ENCODE data around the gene SEMA6D.

Gene SEMA6D, protein sequence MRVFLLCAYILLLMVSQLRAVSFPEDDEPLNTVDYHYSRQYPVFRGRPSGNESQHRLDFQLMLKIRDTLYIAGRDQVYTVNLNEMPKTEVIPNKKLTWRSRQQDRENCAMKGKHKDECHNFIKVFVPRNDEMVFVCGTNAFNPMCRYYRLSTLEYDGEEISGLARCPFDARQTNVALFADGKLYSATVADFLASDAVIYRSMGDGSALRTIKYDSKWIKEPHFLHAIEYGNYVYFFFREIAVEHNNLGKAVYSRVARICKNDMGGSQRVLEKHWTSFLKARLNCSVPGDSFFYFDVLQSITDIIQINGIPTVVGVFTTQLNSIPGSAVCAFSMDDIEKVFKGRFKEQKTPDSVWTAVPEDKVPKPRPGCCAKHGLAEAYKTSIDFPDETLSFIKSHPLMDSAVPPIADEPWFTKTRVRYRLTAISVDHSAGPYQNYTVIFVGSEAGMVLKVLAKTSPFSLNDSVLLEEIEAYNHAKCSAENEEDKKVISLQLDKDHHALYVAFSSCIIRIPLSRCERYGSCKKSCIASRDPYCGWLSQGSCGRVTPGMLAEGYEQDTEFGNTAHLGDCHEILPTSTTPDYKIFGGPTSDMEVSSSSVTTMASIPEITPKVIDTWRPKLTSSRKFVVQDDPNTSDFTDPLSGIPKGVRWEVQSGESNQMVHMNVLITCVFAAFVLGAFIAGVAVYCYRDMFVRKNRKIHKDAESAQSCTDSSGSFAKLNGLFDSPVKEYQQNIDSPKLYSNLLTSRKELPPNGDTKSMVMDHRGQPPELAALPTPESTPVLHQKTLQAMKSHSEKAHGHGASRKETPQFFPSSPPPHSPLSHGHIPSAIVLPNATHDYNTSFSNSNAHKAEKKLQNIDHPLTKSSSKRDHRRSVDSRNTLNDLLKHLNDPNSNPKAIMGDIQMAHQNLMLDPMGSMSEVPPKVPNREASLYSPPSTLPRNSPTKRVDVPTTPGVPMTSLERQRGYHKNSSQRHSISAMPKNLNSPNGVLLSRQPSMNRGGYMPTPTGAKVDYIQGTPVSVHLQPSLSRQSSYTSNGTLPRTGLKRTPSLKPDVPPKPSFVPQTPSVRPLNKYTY

DNA sequence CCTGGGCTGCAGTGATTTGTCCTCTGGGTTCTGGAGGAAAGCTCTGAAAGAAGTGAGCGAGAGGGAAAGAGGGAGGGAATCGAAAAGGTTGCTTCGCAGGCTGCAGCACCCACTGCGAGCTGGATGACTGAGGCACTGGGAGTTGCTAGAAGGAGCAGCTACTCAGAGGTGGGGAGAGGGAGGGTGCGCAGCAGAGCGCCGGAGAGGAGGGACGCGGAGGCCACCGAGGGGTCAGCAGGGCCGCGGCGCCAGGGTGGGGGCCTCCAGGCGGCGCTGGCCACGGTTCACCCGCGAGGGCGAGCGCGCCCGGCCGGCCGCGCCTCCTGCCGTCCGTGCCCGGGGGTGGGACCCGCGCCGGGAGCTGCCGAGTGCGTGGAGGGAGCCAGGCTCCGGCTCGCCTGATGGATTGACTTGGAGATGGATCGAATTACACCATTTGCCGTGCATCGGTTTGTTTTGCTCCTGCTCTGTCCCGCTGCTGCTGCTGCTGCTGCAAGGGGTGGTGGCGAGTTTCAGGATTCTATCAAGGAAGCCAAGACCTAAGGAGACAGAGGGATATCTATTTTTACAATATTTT lies at the start of gene SEMA6D:
Gene SEMA6D (plus strand): TSS at position 470 of the 577 bp plus-strand sequence. CDS start 42,294 bp downstream, outside the sequence.
- FAIRE-seq, result no peak

DNA sequence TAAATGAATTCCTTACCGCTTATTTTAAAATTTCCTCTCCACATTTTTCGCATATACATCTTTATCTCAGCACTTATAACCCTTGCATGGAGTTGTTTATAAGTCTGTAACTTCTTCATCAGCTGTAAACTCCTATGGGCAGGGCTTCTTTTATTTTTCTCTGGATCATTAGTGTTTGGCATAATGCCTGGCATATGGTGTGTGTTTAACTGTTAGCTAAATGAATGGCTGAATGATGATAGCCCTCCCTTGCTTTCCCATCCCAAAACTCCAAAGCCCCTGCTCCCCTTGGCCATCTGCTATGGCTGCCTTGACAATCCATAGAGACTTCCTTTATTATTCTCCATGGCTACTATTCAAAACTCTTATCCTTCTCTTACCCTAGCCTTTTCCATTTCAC lies 48.1 kb upstream of the SEMA6D start:
- FAIRE-seq, result no peak

DNA sequence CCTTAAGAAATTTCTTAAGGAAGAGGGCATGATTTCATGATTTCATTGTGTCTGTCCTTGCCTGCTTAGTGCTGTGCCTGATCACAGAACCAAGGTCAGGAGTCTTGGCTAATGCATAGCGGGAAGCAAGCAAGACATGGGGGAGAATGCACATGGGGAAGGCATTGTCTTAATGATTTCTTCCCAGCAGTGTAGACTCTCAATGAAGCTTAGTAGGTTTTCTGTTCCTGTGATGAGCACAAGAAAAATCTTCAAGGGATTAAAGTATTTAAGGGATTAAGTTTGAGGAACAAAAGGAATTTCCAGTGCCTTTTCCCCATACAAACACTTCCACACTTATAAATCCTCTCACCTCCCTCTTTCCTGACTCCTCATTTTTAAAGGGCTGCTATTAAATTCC lies 46.9 kb upstream of the SEMA6D start:
- no peak for FAIRE-seq

DNA sequence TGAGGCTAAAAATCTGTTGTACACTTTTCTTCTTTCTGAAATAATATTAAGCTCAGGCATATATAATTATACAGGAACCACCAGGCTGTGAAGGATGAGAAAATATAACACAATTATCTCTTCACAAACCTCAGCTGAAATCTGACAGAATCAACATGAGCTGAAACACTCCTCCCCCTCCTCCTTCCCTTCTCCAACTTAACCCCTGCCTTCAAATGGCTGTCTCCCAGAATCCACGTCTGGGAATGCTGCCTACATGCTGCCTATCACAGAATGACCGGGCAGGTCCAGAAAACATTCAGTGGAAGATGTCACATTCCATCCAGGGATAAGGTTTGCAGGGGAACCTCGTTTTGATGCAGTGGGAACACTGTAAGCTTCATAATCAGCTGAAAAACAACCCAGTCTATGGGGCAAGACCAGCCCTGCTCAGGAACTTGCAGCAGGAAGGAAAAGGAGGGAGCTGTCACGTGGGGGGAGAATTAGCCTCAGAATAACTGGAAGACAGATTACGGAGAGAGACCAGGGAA lies 44.0 kb upstream of the SEMA6D start:
- no peak for FAIRE-seq

DNA sequence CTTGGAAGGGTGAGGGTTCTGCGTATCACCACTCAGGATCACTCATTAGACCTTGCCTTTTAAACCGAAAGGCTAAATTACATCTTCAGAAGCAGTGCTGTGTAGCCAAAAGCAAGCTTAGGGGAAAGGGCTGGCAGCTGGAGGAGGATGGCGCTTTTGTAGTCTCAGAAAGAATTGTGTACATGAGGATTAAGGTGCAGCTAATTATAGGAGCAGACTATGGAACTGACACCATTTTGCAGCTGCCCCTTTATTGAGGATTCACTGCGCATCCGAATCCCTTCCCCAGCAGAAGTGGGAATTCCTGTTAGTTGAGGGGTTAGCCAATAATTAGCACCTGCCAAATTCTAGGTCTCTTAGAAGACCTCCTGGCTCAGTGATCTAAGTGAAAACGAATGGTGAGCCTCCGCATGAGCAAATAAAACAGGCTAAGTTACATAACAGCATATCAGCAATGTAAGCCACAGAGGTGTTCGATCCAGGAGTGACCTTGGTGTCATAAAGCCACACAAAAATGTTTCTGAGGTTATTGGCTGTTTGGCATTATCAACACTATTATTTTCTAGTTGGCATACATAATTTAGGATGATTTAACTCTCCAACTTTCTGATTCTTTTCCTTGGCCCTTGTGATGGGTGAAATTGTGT lies 42.6 kb upstream of the SEMA6D start:
- no peak for FAIRE-seq

DNA sequence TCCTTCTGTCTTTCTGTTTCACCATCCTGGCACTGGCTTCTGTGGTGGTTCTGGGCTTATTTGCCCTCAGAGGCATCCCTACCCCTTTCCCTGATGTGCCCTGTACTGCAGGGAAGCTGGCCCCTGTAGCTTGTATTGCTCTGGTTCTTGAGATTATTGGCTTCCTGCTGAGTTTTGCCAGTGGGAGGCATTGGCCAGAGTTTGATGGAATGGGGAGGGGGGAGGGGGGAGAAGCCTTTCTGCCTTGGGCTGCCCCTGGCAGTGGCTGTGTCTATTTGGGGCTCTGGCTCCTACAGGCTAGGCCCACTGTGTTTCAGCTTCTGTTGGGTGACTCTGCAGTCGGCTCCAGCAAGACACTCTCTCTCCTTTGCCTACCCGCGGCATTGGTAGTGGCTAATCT lies 41.6 kb upstream of the SEMA6D start:
- FAIRE-seq, result no peak

DNA sequence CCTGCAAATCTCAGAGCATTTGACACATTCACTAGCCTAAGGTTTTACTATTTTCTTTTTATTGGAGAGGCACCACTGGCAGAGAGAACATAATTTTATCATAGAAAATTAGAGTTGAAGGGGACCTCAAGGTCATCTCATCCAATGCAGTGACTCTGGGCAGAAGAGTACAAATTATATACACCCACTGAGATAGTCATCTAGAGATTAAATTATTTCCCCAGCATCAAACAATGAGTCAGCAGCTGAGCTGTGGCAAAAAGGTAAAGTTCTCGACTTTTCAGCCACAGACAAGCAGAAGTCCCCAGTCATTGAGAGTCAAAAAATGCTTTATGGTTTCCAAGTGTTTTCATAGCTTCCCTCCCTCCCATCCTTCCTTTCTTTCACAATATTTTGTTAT lies 39.3 kb upstream of the SEMA6D start:
- FAIRE-seq, result no peak

DNA sequence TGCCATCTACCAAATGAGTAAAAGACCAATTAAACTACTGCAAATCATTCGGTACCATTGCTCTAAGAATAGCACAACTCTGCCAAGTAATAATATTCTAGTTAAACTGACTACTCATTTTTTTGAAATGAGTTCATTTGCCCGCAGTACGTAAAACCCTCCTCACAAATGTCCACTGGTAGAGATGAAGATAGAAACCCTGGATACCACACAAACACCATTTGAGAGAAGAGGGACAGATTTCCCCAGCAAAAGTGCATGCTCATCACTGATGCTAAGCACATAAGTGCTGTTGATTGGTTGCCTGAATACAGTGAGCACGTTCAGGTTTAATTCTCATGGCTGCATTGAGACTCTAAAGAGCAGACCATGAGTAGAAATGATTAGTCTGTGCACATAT lies 34.6 kb upstream of the SEMA6D start:
- no peak for FAIRE-seq

DNA sequence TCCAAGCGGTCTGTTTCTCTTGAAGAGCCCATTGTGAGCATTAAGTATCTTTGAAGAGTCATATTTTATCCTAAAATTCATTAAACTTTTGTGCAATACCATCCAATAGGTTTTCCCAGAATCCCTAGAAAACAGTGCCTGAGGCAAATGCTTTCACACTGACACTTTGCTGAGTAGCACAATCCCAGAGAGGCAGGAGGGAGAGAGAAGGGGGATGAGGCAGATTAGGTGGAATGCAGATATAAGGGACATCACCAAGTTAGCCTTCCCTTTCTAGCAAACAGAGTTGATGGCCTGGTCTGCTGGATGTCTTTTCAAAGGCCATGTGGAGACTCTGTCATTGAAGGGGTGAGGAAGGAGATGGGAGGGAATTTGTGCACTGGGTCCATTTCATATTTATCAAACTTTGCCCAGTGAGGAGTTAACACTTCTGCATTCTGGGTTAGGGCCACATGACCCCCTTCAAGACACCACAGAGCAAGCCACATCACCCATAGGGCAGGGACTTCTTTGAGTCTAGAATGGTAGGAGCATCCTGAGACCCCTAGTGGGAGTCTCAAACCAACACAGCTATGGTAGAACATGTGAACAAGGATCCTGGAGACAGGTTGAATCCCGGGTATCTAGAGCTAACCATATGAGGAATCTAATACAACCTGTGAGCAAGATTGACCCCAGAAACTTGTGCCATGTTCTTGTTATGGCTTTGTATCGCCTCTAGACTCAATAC lies 32.0 kb upstream of the SEMA6D start:
- FAIRE-seq, result no peak

DNA sequence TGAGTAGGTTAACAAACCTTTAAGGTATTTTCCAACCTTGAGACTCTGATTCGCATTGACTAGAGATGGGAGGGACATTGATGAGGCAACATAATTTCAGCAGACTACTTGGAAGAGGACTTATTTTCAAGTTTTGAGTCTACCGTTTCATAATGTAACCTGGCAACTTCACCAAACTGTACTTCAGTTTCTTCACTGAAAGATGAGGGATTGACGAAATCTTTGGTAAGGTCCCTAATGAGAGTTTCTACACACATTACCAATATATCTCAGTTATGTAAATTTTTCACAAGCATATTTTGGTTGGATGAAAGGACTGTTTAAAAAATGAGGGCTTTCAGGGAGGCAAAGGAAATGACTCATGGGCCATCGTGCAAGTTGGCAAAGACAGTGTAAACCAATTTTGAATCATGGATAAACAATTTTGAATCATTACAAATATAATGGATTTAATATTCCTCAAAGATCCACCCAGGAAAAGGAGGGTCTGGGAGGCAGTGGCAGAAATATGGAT lies 28.7 kb upstream of the SEMA6D start:
- no peak for FAIRE-seq

DNA sequence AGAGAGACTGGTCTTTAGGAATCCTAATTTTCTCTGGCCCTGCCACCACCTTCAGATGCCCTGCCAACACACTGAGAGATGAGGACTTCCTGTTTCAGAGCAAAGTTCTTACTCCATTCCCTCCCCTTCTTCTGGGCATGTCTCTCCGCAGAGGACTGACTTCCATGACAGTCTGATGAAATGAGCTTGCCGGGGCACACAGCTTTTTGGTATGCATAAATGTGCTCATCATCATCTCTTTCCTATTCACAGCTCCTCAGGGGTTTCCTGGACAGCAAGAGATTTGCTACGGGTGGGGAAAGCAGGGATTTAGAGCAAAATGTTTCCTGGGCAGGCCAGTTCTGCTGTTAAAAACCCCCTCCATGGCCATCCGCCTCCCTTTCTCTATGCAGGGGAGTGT lies 27.6 kb upstream of the SEMA6D start:
- FAIRE-seq, result no peak

DNA sequence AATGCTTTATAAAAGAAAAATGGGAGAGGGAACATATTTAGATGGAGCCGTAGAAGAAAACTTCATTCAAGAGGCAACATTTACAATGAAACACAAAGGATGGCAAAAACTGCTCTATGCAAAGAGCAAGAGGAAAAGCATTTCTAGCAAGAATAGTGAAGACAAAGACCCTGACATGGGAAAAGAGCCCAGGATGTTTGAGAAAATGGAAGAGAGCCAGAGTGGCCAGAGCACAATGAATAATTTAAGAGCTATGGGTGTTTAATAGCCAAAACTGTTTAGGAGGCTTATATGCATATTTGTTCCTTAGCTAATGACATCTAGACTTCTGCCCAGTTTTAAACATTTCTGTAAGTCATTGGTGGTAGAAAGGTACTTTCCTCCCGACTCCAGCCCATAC lies 25.4 kb upstream of the SEMA6D start:
- FAIRE-seq, result no peak

DNA sequence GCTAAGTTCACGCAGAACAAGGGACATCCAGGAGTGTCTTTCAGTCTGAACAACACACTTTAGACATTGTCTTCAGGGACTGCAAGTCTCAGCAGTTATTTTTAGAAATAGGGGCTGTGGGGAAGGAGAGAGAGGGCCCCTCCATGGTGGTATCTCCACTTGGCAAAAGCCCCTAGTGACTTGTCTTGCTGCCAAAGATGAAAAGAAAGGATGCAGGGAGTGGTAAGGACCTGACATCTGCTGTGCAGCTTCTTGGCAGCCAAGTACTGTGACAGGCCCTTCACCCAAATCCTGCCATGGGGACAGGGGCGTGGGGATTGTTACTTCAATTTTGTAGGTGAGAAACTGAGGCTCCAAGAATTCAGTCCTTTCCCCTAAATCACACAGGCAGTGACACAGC lies 21.0 kb upstream of the SEMA6D start:
- no peak for FAIRE-seq

DNA sequence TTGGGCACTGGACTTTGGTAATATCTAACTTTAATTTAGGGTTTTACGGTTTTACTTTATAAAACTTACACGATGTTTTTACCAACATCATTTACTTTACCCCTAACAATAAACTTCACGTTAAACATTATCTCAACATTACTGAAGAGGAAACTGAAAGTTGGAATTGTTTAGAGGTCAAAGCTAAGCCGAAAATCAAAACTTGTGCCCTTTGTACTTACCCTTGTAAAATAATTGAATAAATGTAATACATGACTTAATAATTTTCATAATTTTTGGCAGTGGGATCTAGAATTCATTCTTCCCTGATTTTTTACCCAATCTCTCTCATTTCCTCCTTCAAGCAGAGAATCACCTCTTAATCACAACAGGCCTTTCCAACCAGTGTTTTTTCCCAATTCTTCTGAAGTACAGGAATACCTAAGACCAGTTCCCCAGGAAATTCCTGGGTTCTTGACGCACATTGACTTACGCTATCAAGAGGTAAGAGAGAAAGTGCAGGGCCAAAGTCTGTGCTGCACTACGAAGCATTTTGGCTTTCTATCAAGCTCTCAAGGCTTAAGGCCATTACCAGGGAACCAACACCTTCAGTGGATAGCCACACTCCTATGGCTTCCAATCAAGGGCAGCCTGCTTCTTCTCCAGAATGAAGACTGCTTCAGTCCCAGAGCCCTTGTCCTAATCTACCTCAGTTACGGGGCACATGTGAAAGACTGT lies 11.9 kb upstream of the SEMA6D start:
- peak; percentile 82 for FAIRE-seq

DNA sequence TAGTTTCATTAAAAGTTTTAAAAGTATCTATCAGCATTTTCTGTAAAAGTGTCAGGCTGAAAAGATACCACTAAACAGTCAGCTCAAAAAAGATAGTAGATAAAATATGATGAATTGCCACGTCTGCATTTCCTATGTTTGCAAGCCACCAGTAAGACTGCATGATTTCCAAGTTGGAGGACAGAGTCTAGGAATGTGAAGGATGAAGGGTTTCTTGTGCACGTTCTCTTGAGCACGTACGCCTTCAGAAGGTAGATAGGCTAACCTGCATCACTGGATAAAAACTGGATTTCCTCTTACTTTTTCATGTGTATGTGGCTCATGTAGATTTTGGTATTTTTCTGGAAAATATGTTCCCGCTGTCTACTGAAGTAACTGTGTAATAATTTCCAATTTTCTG lies 9.9 kb upstream of the SEMA6D start:
- no peak for FAIRE-seq

DNA sequence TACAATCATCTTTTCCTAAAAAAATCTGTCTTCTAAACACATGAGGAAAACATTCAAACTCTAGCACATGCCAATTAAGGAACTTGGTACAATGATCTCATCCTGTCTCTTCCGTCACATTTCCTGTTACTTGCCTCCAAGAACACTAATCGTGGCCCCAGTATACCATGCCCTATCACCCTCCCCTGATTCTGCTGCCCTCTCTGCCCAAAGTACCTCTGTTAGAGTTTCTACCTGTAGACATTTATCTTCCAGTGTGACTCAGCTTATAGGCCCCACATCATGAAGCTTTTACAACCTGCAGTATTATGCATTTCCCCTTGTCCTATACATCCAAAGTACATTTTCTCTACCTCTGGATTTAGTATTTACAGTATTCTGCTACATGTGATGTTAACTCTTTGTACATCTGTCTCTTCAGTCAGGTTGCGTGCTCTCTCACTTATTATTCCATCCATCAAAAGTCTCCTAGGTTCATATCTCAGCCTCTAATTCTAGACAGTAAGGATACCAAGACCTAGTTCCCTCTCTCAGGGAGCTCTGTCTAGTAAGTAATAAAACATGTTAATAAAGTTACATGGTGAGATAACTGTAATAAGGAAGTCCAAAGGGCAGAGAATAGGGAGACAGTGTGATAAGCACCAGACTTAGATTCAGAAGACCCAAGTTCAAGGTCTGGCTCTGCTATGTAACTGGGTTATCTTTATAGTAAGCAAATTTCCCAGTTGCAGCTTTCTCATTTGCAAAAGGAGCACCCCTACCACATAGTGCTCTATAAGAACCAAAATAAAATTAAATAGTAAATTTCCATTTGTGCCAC lies 8.9 kb upstream of the SEMA6D start:
- peak; percentile 10 for FAIRE-seq

DNA sequence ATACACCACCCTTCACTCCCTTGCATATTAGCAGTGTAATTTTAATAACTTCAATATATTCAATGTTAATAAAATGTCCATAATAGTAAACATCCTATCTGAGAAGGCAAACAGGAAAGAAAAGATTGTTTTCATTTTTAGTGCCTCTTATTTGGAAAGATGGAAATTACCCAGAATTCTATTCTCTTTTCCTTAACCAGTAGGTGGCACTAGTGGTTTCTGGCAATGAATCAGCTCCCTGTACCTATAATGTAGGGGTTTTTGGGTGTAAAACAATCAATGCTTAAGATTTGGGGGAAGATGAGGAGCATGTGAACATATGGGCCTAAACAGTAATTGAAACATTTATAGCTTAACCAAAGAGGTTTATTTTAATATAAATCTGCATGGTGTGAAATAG lies 5.7 kb upstream of the SEMA6D start:
- FAIRE-seq, result no peak

DNA sequence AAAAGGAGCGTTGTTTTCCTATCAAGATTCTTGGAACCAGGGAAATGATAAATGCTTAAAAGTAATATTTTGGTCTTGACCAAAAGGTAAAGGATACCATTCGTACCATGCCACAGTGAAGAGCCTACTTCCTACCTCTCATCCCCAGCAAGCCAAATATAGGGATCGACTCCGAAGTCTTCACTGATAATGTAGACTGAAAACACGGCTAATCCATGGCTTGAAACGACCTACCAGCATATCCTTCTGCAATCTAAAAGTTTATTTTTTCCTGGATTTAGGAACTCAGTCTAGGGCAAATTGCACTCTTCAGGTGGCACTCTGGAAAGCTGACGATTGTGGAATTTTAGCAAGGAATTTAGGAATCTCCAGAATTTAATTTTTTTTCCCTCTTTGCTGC lies 1.9 kb upstream of the SEMA6D start:
- no peak for FAIRE-seq

DNA sequence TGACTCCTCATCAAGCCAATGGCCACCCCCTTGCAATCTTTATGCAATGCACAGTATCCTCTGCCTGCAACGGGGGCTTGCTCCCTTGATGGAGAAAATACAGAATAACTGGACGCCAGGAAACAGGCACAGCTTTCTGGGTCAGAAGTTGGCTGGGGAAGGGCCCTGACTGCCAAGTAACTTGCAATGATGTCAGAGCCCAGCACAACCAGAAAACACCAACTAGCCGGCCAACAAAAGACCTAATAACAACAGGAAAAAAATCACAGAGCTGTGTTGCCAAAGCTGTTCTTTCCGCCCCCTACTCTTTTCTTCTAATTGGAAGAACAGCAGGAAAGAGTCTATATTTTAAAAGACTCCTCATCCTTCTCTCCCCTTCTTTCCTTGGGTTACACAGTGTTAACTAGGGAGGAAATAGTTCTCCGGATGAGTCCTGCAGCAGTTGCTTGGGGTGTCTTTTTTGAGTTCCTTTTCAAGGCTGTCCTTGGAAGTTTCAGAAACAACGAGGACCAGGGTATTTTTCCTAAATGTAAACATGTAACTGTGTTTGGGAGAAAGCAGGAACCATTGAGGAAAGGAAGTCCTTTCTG lies 1.4 kb upstream of the SEMA6D start:
- no peak for FAIRE-seq
